ENCODE results near the gene CCT7. TPM values are rescaled to one million over a fixed set of nuclear protein-coding genes. Genes with fewer than 3 reads are reported as not detected.

Gene CCT7
- total RNA-seq, 1 donor from 2014 or later: 218 TPM

DNA sequence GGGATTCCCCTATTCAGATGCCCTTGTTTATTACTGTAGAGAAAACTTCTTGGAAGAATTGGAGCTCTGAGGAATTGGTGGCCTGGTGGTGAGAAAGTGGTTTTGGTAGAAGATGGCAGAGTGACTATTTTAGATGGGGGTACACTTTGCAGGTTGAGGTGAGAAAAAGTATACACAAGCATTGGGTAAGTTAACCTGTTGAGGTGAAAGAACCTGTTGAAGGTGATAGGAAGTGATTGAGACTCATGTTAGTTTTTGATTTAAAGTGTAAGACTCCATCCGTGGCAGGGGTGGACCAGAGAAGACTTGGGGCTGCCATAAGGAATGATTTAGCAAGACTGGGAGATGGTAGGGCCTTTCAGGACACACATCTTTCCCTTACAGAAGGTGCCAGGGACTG, 3.1 kb downstream of the CCT7 start:
- no peaks in the 10 kb centered on the region for H3K9me3 Mint-ChIP-seq
- H3K4me3 Mint-ChIP-seq: no peak overlapping the region
- H3K4me1 Mint-ChIP-seq: peaks cover 27% of the 10 kb centered on the region
- no peak for DNase-seq (ENCODE audit: low spot score in 2 of 2, unreplicated experiment in 2 of 2)
- no peak for TF ChIP-seq CTCF (IDR thresholded peaks at IDR 0.05; ENCODE audit: unreplicated experiment)
- no peaks in the 10 kb centered on the region for H3K36me3 Mint-ChIP-seq
- no peaks in the 10 kb centered on the region for H3K27me3 Mint-ChIP-seq (ENCODE audit: low read depth)
- peak overlapping the region; percentile 4 for H3K27ac Mint-ChIP-seq

DNA sequence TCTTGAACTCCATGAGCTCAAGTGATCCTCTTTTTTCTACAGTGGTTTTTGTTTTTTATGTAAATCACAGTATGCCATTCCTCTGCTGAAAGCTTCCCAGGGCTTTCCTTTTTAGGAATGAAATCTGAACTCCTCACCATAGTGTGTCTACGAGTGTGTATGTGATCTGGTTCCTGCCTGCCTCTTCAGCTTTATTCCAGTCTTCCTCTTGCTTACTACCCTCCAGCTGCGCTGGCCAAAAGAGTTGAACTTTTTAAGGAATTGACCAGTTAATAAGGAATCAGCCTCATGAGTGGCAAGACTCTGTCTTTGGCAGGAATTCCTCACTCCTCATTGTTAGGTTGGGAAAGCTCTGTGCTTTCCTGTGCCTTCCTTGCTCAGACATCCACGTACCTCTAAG, 4.0 kb downstream of the CCT7 start:
- peak overlapping the region; percentile 34 for H3K27ac Mint-ChIP-seq
- no peak for TF ChIP-seq CTCF (IDR thresholded peaks at IDR 0.05; ENCODE audit: unreplicated experiment)
- H3K4me3 Mint-ChIP-seq: no peak overlapping the region
- H3K9me3 Mint-ChIP-seq: no peaks in the 10 kb centered on the region
- no peak for DNase-seq (ENCODE audit: low spot score in 2 of 2, unreplicated experiment in 2 of 2)
- H3K36me3 Mint-ChIP-seq: no peaks in the 10 kb centered on the region
- H3K27me3 Mint-ChIP-seq (ENCODE audit: low read depth): no peaks in the 10 kb centered on the region
- peaks cover 25% of the 10 kb centered on the region for H3K4me1 Mint-ChIP-seq

DNA sequence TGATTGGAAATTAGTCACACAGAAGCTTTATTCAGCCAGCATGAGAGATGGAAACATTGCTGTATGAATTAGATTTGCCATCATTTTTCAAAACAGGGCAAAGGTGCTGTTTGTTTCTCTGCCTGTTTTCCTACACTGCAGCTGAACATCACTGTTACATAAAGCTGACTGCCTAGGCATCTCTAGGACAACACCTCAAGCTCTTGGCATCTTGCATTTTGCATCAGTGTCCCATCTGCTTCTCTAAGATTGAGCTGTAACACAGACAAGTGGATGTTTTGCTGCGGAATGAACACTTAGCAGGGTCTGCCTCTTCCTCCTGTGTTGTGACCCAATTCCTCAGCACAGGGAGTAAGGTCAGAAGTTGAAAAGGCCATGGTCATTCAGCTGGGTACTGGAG, 4.9 kb downstream of the CCT7 start:
- TF ChIP-seq CTCF (IDR thresholded peaks at IDR 0.05; ENCODE audit: unreplicated experiment): no peak
- peaks cover 2% of the 10 kb centered on the region for H3K36me3 Mint-ChIP-seq
- no peaks in the 10 kb centered on the region for H3K9me3 Mint-ChIP-seq
- no peak overlapping the region for H3K27ac Mint-ChIP-seq
- peaks cover 29% of the 10 kb centered on the region for H3K4me1 Mint-ChIP-seq
- no peaks in the 10 kb centered on the region for H3K27me3 Mint-ChIP-seq (ENCODE audit: low read depth)
- H3K4me3 Mint-ChIP-seq: no peak overlapping the region
- DNase-seq (ENCODE audit: low spot score in 2 of 2, unreplicated experiment in 2 of 2): no peak

DNA sequence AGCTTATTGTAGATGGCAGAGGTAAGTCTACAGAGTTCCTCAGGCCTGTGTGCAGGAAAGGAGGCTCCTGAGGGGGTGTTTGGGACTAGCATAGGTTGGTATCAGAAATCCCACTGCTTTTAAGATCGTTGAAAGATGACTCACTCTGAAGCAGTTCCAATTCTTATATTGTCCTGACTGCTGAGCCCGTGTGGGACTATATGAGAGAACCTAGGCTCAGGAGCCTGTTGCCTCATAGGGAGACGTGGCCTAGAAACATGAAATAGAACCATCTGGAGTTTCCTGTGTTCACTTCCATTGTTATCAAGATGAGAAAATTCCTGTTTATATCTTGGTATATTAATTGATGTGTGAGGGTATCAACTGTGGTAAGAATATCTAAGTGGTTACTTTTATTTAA, 5.7 kb downstream of the CCT7 start:
- H3K27me3 Mint-ChIP-seq (ENCODE audit: low read depth): no peaks in the 10 kb centered on the region
- no peak overlapping the region for H3K27ac Mint-ChIP-seq
- no peak for DNase-seq (ENCODE audit: low spot score in 2 of 2, unreplicated experiment in 2 of 2)
- no peak for TF ChIP-seq CTCF (IDR thresholded peaks at IDR 0.05; ENCODE audit: unreplicated experiment)
- no peak overlapping the region for H3K4me3 Mint-ChIP-seq
- peaks cover 34% of the 10 kb centered on the region for H3K4me1 Mint-ChIP-seq
- no peaks in the 10 kb centered on the region for H3K9me3 Mint-ChIP-seq
- H3K36me3 Mint-ChIP-seq: peaks cover 6% of the 10 kb centered on the region

DNA sequence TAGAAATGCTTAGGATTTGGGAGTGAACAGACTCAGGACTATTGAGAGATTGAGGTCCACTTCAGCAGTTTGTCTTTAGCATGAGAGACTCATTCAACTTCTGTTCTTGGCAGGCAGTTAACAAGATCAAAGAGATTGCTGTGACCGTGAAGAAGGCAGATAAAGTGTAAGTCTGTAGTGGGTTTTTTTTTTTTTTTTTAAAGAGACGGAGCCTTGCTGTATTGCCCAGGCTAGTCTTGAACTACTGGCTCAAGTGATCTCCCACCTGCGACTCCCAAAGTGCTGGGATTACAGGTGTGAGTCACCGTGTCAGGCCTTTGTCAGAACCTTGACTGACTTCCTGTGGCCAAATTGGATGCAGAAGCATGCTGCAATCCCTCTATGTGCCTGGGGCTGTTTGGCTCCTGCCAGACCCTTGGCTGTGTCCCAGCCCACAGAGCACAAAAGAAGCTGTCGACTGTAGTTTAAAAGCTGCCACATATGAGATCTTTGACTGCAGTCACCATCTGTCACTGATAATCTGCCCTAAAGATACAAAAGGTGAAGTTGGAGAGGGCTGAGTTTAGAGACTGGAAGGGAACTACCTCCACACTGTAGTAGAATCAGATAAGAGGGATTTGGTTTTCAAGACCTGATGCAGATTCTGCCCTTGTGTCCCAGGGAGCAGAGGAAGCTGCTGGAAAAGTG, 9.9 kb downstream of the CCT7 start:
- no peak for DNase-seq (ENCODE audit: low spot score in 2 of 2, unreplicated experiment in 2 of 2)
- no peaks in the 10 kb centered on the region for H3K27me3 Mint-ChIP-seq (ENCODE audit: low read depth)
- H3K36me3 Mint-ChIP-seq: peaks cover 27% of the 10 kb centered on the region
- no peak overlapping the region for H3K4me3 Mint-ChIP-seq
- TF ChIP-seq CTCF (IDR thresholded peaks at IDR 0.05; ENCODE audit: unreplicated experiment): no peak
- H3K4me1 Mint-ChIP-seq: peaks cover 12% of the 10 kb centered on the region
- H3K27ac Mint-ChIP-seq: peak overlapping the region; percentile 53
- H3K9me3 Mint-ChIP-seq: no peaks in the 10 kb centered on the region

DNA sequence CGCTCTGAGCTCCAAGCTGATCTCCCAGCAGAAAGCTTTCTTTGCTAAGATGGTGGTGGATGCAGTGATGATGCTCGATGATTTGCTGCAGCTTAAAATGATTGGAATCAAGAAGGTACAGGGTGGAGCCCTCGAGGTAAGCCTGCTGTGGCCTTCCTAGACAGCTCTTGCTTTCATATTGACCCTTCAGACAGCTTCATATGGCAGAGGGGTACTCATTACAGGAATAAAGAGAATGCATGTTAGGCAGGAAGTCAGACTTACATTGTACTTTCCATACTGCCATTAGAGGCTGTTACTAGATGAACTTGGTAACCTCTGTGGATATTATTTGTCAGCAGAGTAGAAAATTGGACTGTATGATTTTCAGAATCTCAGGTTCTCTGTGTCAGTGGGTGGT, 10.5 kb downstream of the CCT7 start:
- peaks cover 32% of the 10 kb centered on the region for H3K36me3 Mint-ChIP-seq

More for the DNA sequence above, 10.5 kb downstream of the CCT7 start:
- H3K4me1 Mint-ChIP-seq: peaks cover 12% of the 10 kb centered on the region
- no peak overlapping the region for H3K4me3 Mint-ChIP-seq
- no peaks in the 10 kb centered on the region for H3K9me3 Mint-ChIP-seq
- no peaks in the 10 kb centered on the region for H3K27me3 Mint-ChIP-seq (ENCODE audit: low read depth)
- no peak for TF ChIP-seq CTCF (IDR thresholded peaks at IDR 0.05; ENCODE audit: unreplicated experiment)
- no peak for DNase-seq (ENCODE audit: low spot score in 2 of 2, unreplicated experiment in 2 of 2)
- peak overlapping the region; percentile 41 for H3K27ac Mint-ChIP-seq

All from mesothelial cell of epicardium (in vitro differentiated cells).